Bronchial epithelial cell (primary cell): ENCODE measurements around the gene STRN4. TPM values are rescaled to one million over a fixed set of nuclear protein-coding genes. Genes with fewer than 3 reads are reported as not detected.

Experiments
- DNase-seq: peaks from one replicate; pipeline ENCODE4 v3.0.0-alpha.2; 2010; ENCODE audit warnings: low read depth
- FAIRE-seq: peaks from 2 replicates; lab custom pipeline; 2011; peaks lifted over from hg19 to GRCh38; lab: Jason Lieb, UNC
- H3K27me3 ChIP-seq: 2 replicates; pipeline ENCODE4 v1.5.1; 2011; ENCODE audit warnings: low read length; ENCODE audit not compliant: control insufficient read depth, insufficient read depth
- H3K36me3 ChIP-seq: 2 replicates; pipeline ENCODE4 v1.5.1; 2011; ENCODE audit warnings: low read length; ENCODE audit not compliant: control insufficient read depth, insufficient read depth
- H3K4me3 ChIP-seq: 2 replicates; pipeline ENCODE4 v1.5.1; 2011; ENCODE audit warnings: mild to moderate bottlenecking, low read depth, low read length, control low read depth
- total RNA-seq: library from RNA; depleted of rRNA; stranded (reverse); fragments of >200 nt; gene quantifications from 2 replicates; pipeline ENCODE4 v1.2.1, GENCODE V29; 2014
- TF ChIP-seq, protein P1 (sequence below): IDR thresholded peaks from 2 replicates; pipeline ENCODE4 v1.5.1; 2011; ENCODE audit warnings: mild to moderate bottlenecking, moderate library complexity, low read length, control low read depth, inconsistent platforms; ENCODE audit not compliant: insufficient read depth, severe bottlenecking

The STRN4 gene
- total RNA-seq, 1 donor from 2014 or later = 60.3 TPM

GRCh38 chr19:46674416-46675178 is 71.7 kb downstream of the STRN4 start:
- TF ChIP-seq, protein P1, sequence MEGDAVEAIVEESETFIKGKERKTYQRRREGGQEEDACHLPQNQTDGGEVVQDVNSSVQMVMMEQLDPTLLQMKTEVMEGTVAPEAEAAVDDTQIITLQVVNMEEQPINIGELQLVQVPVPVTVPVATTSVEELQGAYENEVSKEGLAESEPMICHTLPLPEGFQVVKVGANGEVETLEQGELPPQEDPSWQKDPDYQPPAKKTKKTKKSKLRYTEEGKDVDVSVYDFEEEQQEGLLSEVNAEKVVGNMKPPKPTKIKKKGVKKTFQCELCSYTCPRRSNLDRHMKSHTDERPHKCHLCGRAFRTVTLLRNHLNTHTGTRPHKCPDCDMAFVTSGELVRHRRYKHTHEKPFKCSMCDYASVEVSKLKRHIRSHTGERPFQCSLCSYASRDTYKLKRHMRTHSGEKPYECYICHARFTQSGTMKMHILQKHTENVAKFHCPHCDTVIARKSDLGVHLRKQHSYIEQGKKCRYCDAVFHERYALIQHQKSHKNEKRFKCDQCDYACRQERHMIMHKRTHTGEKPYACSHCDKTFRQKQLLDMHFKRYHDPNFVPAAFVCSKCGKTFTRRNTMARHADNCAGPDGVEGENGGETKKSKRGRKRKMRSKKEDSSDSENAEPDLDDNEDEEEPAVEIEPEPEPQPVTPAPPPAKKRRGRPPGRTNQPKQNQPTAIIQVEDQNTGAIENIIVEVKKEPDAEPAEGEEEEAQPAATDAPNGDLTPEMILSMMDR = no peak
- peak; percentile 29 for DNase-seq
- no peaks in the 10 kb centered on the region for H3K27me3 ChIP-seq
- peaks cover 21% of the 10 kb centered on the region for H3K36me3 ChIP-seq
- no peak overlapping the region for H3K4me3 ChIP-seq
- FAIRE-seq = no peak

- FAIRE-seq = no peak
- TF ChIP-seq, protein P1 = no peak
Measured at GRCh38 chr19:46670813-46671212, 75.4 kb downstream of the STRN4 start.

More at GRCh38 chr19:46670813-46671212, 75.4 kb downstream of the STRN4 start:
- Histone ChIP-seq H3K4me3 (no peak overlapping the region), H3K36me3 (peaks cover 8% of the 10 kb centered on the region), H3K27me3 (no peaks in the 10 kb centered on the region)
- peak; percentile 40 for DNase-seq

Other genes starting within 250 kb of the STRN4 start
- 79.8 and 106 TPM in 2 replicates for gene CALM3, start 145.1 kb downstream of the STRN4 start, total RNA-seq
- gene PTGIR, start 121.4 kb downstream of the STRN4 start, total RNA-seq = 0.26 TPM in 1 of 2 replicates, not detected in the other
- gene GNG8, start 110.2 kb downstream of the STRN4 start, total RNA-seq = not detected in 2 replicates
- gene DACT3, start 85.3 kb downstream of the STRN4 start, total RNA-seq = under 0.01 and 0.13 TPM in 2 replicates
- 18.8 and 24.5 TPM in 2 replicates for gene PRKD2, start 29.3 kb downstream of the STRN4 start, total RNA-seq
- gene FKRP, start 393 bp downstream of the STRN4 start, total RNA-seq = 5.8 and 9.9 TPM in 2 replicates
- 236 and 266 TPM in 2 replicates for gene SLC1A5, start 42.1 kb upstream of the STRN4 start, total RNA-seq
- 120 and 206 TPM in 2 replicates for gene AP2S1, start 104.4 kb upstream of the STRN4 start, total RNA-seq
- 24.0 and 37.1 TPM in 2 replicates for gene ARHGAP35, start 114.5 kb upstream of the STRN4 start, total RNA-seq